ENCODE measurements around the gene SUPV3L1. TPM values are rescaled to one million over a fixed set of nuclear protein-coding genes. Genes with fewer than 3 reads are reported as not detected.

Gene SUPV3L1
- total and polyA plus RNA-seq, 9 of the 15 experiments (the other 6 are each of a cell fraction or from before 2014, with no cell fraction given): 45.2 to 156 (median 92.6) TPM

- TF ChIP-seq MITF (IDR thresholded peaks at IDR 0.05): peak; percentile 90; the same call in 1 of the 2 replicates
- TF ChIP-seq FOXA3 (CRISPR knock-in tag; conservative IDR thresholded peaks at IDR 0.05 in 1 of 2, IDR thresholded peaks at IDR 0.05 in 1 of 2): peak; percentile 41 to 80; a peak in 2 of 4 replicates
- TF ChIP-seq ZNF324 (CRISPR knock-in tag; IDR thresholded peaks at IDR 0.05): peak; percentile 72
- peak; percentile 83 for TF ChIP-seq ETS1 (conservative IDR thresholded peaks at IDR 0.05; ENCODE audit: control insufficient read depth, low read depth, low read length)
- no peak; the same call in 1 of the 2 replicates for TF ChIP-seq TSHZ1 (CRISPR knock-in tag; IDR thresholded peaks at IDR 0.05)
- TF ChIP-seq MCM2 (IDR thresholded peaks at IDR 0.05; ENCODE audit: low read depth): no peak
- TF ChIP-seq TAF7 (tag; IDR thresholded peaks at IDR 0.05): no peak; the same call in 1 of the 2 replicates
- TF ChIP-seq E4F1 (CRISPR knock-in tag; IDR thresholded peaks at IDR 0.05; ENCODE audit: borderline replicate concordance): no peak
- no peak for TF ChIP-seq ZBTB11 (CRISPR knock-in tag; IDR thresholded peaks at IDR 0.05)
- no peak for TF ChIP-seq ZNF174 (CRISPR knock-in tag; IDR thresholded peaks at IDR 0.05)
- no peak for TF ChIP-seq ELK1 (CRISPR knock-in tag; IDR thresholded peaks at IDR 0.05)
Observed at GRCh38 chr10:69179743-69180524, at the start of gene SUPV3L1 (continued).

All from K562 (cell line).